Measurements from ENCODE around the gene CKLF.
"Not testable (repeated sequence)": the region's sequence is repeated elsewhere in the genome, so short reads cannot be mapped to it uniquely, and the experiment has no call there.

Gene CKLF

DNA sequence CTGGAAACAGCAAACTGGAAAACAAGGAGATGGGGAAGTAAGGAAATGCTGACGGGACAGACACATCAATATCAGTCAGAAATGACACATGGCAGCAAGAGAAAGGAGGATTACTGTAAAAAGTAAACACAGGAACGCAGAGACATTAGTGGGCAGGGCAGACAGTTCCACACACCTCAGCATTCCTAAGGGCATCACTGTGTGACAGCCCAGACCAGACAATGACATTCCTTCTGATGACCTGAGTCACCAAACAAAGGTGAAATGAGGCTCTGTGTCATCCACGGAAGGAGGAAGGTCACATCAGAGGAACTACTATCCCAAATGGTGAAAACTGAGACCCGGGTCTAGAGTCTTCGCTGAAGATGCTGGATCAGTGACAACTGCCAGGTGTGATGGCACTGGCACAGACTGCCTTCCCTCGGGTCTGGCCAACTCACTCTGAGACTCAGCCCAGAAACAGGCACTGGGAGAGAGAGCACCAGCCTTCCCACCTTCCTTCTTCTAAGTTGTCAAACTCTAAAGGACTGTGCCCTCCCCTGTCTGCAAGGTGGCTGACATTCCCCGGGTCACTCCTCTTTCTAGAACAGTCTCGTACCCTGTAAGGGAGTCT lies 39.2 kb upstream of the CKLF start:
- Histone ChIP-seq H3K9me3 (ENCODE audit: low read length) (no peaks in the 10 kb centered on the region), H3K4me1 (ENCODE audit: insufficient read depth, low read length) (peaks cover 32% of the 10 kb centered on the region), H3K27me3 (ENCODE audit: insufficient read depth, low read length) (no peaks in the 10 kb centered on the region), H3K4me3 (ENCODE audit: low read length) (no peak overlapping the region), H2AFZ (ENCODE audit: low read depth, low read length) (no peak overlapping the region), H3K36me3 (ENCODE audit: insufficient read depth, low read length) (no peaks in the 10 kb centered on the region)

DNA sequence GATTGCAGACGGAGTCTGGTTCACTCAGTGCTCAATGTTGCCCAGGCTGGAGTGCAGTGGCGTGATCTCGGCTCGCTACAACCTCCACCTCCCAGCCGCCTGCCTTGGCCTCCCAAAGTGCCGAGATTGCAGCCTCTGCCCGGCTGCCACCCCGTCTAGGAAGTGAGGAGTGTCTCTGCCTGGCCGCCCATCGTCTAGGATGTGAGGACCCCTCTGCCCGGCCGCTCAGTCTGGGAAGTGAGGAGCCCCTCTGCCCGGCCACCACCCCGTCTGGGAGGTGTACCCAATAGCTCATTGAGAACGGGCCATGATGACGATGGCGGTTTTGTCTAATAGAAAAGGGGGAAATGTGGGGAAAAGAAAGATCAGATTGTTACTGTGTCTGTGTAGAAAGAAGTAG lies 38.0 kb upstream of the CKLF start:
- not testable (repeated sequence) for H3K9me3 ChIP-seq (ENCODE audit: low read length); H3K36me3 ChIP-seq (ENCODE audit: insufficient read depth, low read length); H3K4me3 ChIP-seq (ENCODE audit: low read length)

DNA sequence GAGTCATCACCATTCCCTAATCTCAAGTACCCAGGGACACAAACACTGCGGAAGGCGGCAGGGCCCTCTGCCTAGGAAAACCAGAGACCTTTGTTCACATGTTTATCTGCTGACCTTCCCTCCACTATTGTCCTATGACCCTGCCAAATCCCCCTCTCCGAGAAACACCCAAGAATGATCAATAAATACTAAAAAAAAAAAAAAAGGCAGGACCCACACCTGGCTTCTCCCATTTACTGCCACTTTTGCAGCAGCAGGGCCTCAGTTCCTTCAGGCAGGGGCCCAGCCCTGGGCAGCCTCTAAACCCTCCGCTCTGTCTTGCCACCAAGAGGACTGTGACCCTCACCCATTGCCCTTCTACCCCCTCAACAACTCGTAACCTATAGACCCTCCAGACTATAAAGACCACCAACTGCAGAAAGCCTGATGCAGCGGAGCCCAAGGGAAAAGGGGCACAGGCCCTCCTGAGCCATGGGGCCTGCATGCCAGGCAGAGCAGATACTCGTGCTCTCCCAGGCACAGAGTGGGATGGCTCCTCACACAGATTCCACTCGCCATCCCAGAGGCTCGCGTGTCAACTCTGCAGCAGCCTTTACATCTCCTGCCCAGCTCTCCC lies 37.3 kb upstream of the CKLF start:
- H3K9me3 ChIP-seq (ENCODE audit: low read length); H2AFZ ChIP-seq (ENCODE audit: low read depth, low read length): not testable (repeated sequence)

More for the DNA sequence above, 38.0 kb upstream of the CKLF start:
- peaks cover 32% of the 10 kb centered on the region for H3K4me1 ChIP-seq (ENCODE audit: insufficient read depth, low read length)
- not testable (repeated sequence) for H2AFZ ChIP-seq (ENCODE audit: low read depth, low read length); H3K27me3 ChIP-seq (ENCODE audit: insufficient read depth, low read length)

DNA sequence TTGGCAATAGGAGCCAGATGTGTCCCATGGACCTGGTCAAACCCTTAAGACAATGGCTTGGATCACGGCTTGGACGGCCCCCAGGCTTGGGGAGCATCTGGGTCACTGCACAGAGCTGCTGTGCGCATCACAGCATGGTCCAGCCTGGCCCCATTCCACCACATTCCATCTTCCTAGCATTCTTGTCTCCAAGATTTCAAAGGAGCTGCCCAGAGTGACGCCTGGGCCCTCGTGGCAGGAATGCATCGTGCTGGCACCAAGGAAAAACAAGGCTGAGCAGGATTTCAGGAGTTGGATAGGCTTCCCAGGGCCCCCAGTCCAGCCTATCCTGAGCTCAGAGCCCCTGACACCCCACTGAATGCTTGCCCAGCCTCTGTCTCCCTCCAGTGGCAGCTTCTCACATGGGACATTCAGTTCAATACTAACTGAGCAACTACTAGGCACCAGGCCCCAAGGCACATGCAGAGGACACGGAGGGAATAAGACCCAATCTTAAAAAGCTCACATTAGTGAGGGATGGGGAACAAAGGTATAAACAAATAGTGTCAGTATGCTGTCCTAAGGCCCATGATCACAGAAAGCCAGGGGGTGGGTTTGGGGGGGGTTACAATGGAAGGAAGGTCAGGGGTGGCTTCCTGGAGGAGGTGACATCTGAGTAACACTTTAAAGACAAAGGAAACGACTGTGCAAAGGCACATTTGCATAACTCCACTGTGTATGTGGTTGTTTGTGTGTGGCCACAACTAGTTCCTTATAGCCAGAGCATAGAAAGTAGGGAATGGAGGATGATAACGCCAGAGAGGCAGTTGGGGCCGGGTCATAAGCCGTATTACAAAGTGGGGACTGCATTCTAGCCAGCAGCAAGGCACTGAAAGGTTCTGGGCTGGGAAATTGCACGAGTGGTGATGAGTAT lies 36.5 kb upstream of the CKLF start:
- no peaks in the 10 kb centered on the region for H3K36me3 ChIP-seq (ENCODE audit: insufficient read depth, low read length)
- H3K4me3 ChIP-seq (ENCODE audit: low read length): no peak overlapping the region
- no peaks in the 10 kb centered on the region for H3K27me3 ChIP-seq (ENCODE audit: insufficient read depth, low read length)
- no peaks in the 10 kb centered on the region for H3K9me3 ChIP-seq (ENCODE audit: low read length)
- H3K4me1 ChIP-seq (ENCODE audit: insufficient read depth, low read length): peaks cover 32% of the 10 kb centered on the region
- no peak overlapping the region for H2AFZ ChIP-seq (ENCODE audit: low read depth, low read length)

More for the DNA sequence above, 37.3 kb upstream of the CKLF start:
- H3K36me3 ChIP-seq (ENCODE audit: insufficient read depth, low read length); H3K27me3 ChIP-seq (ENCODE audit: insufficient read depth, low read length); H3K4me3 ChIP-seq (ENCODE audit: low read length): not testable (repeated sequence)
- H3K4me1 ChIP-seq (ENCODE audit: insufficient read depth, low read length): peaks cover 32% of the 10 kb centered on the region

DNA sequence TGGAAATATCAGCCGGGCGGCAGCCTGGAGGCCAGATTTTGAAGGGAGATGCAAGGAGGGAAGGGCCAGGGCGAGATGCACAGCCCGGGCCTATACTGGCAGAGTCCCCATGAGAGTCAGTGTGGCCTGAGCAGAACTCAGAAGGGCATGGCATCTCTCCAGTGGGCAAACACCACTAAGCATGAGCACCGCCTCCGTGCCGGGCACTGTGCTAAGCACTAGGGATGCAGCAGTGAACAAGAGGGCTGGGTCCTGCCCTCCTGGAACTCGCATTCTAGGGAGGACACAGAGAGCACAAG lies 35.9 kb upstream of the CKLF start:
- peaks cover 27% of the 10 kb centered on the region for H3K4me1 ChIP-seq (ENCODE audit: insufficient read depth, low read length)
- no peaks in the 10 kb centered on the region for H3K36me3 ChIP-seq (ENCODE audit: insufficient read depth, low read length)
- H3K27me3 ChIP-seq (ENCODE audit: insufficient read depth, low read length): no peaks in the 10 kb centered on the region
- no peaks in the 10 kb centered on the region for H3K9me3 ChIP-seq (ENCODE audit: low read length)
- H2AFZ ChIP-seq (ENCODE audit: low read depth, low read length): no peak overlapping the region
- no peak overlapping the region for H3K4me3 ChIP-seq (ENCODE audit: low read length)

DNA sequence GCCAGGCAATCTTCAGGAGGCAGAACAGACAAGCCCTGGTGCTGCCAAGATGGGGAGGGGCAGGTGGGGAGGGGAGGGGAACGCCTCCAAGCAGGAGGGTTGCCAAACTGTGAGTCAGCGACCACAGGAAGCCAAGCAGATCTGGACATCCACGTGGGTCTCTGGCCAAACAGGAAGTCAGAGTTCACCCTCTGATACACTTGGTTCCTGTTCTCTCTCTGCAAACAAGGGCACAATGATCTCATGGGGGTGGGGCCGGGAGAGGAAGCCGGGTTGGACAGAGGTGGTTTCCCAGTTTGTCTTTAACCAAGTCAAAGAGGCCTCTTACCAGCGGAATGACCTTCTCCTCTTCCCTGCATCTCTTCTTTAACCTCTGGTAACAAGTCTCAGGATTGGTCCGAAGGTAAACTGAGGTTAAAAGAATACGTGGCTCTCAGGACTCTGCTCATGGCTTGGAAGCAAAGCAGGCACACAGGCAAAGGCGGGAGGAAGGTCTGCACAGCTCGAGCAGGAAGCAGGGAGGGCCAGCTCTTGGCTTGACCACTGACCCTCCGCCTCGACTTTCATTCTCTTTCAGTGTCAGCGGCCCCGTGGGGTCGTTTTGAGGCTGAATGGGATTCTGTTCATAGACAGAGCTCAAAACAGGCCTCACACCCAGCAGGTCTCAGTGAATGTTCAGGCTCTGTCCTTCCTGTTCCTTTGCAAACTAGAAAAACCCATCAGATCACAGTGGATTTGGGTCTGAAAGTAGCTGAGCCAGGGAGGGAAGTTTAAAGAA lies 35.4 kb upstream of the CKLF start:
- Histone ChIP-seq H3K4me3 (ENCODE audit: low read length) (no peak overlapping the region), H3K27me3 (ENCODE audit: insufficient read depth, low read length) (no peaks in the 10 kb centered on the region), H3K9me3 (ENCODE audit: low read length) (no peaks in the 10 kb centered on the region)

DNA sequence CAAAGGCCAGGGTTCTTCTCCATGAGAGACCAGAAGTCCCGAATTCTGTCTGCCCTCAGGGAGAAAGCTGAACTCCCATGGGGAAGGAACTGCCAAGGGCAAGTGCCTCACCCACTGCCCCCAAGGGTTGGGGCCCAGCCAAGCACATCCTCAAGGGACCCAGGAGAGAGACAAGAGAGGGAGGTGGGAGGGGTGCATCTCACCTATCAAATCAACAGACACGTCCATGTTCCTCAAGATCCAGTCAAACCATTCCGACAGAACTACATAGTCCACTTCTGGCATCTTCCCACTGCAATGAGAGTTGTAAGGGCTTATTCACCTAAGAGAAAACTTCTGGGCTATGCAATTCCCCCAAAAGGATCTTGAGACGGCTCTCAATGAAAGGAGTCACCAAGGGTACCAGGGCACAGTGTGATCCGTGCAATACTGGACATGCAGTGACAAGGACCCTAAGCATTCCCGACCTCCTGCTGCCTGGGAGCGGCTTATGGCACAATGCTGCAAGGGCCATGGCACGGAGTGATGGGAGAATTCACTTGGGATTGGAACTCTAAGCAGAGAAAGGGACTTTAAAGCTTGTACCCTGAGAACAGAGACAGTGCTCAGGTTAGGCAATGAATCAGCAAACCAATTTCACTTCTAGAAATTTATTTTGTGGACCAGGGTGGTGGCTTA lies 34.7 kb upstream of the CKLF start:
- Histone ChIP-seq H3K4me3 (ENCODE audit: low read length) (no peak overlapping the region), H3K27me3 (ENCODE audit: insufficient read depth, low read length) (no peaks in the 10 kb centered on the region), H3K36me3 (ENCODE audit: insufficient read depth, low read length) (no peaks in the 10 kb centered on the region)

More for the DNA sequence above, 35.4 kb upstream of the CKLF start:
- H3K4me1 ChIP-seq (ENCODE audit: insufficient read depth, low read length): peaks cover 22% of the 10 kb centered on the region
- no peaks in the 10 kb centered on the region for H3K36me3 ChIP-seq (ENCODE audit: insufficient read depth, low read length)
- no peak overlapping the region for H2AFZ ChIP-seq (ENCODE audit: low read depth, low read length)

DNA sequence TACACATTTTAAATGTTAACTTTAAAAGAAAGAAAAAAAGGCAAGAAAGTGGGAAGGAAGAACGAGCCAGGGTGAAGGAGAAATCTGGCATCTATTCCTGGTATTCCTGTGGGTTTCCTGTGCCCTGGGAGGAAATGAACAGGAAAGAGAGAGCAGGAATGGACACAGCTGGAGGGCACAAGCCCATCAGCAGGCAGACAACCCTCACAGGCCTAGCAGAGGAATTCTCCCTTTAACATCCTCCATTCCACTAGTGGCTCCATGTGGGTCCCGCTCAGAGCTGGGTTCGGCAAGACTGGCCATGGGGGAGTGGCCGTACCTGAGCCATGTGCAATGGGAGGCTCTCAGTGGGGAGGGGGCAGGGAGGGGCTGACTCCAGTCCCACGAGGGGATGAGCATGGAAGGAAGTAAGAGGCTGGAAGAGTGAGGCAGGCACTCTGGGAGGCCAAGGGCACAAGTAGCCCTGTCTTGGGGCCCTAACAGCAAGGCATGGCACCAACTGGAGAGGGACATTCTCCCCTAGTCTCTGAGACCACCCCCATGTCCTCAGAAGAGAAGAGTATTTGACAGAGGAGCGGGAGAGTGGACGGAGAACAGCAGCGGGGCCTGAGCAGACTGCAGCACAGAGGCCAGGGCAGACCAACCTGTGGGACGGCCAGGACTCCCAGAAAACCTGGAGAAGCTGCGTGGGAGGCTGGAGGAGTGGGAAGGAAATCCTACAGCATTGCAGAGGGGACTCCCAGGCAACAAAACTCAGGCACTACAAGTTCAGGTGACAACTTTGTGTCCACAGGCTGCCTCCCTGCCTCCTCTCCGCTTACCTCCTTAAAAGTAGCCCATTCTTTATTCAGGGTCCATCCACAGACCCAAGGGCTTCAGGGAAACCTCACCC lies 32.6 kb upstream of the CKLF start:
- H3K36me3 ChIP-seq (ENCODE audit: insufficient read depth, low read length): peaks cover 3% of the 10 kb centered on the region
- H3K4me3 ChIP-seq (ENCODE audit: low read length): no peak overlapping the region
- H3K27me3 ChIP-seq (ENCODE audit: insufficient read depth, low read length): no peaks in the 10 kb centered on the region
- H3K9me3 ChIP-seq (ENCODE audit: low read length): no peaks in the 10 kb centered on the region
- H3K4me1 ChIP-seq (ENCODE audit: insufficient read depth, low read length): peaks cover 18% of the 10 kb centered on the region
- H2AFZ ChIP-seq (ENCODE audit: low read depth, low read length): no peak overlapping the region

More for the DNA sequence above, 34.7 kb upstream of the CKLF start:
- Histone ChIP-seq H3K9me3 (ENCODE audit: low read length) (no peaks in the 10 kb centered on the region), H2AFZ (ENCODE audit: low read depth, low read length) (no peak overlapping the region), H3K4me1 (ENCODE audit: insufficient read depth, low read length) (peaks cover 18% of the 10 kb centered on the region)

DNA sequence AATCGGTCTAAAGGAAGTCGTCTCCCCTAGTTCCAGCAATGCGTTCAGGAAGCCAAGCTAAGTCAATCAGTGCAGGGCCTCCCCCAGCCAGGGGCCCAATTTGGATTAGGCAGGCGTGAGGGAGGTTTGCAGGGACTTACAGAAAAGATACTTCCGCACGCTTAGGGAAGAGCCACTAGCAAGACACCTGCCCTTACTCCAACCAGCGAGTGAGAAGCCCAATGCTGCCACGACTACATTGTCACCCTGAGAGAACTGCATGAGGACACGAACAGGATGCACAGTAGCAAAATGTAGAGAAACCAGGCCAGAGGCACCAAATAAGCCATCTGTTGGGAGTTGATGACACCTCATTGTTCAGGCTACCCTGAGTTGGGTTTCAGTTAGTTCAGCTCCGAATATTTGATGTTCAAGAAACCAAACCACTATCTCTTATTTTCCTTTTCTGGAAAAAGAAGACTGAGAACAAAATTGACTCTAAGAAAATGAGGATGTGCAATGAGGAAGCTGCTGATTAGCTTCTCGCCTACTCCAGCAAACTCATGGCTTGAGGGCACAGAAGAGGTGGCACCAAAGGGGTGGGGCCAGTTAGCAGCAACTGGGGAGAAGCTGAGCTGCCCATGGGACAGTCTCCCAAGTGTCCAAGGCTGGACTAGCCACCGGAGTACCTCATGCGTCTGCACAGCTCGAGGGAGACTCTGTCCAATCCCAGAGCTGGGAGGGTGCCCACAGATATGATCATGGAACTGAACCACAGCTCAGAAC lies 31.8 kb upstream of the CKLF start:
- Histone ChIP-seq H3K4me3 (ENCODE audit: low read length) (no peak overlapping the region), H2AFZ (ENCODE audit: low read depth, low read length) (no peak overlapping the region), H3K4me1 (ENCODE audit: insufficient read depth, low read length) (peaks cover 18% of the 10 kb centered on the region), H3K36me3 (ENCODE audit: insufficient read depth, low read length) (peaks cover 9% of the 10 kb centered on the region), H3K27me3 (ENCODE audit: insufficient read depth, low read length) (no peaks in the 10 kb centered on the region), H3K9me3 (ENCODE audit: low read length) (no peaks in the 10 kb centered on the region)

DNA sequence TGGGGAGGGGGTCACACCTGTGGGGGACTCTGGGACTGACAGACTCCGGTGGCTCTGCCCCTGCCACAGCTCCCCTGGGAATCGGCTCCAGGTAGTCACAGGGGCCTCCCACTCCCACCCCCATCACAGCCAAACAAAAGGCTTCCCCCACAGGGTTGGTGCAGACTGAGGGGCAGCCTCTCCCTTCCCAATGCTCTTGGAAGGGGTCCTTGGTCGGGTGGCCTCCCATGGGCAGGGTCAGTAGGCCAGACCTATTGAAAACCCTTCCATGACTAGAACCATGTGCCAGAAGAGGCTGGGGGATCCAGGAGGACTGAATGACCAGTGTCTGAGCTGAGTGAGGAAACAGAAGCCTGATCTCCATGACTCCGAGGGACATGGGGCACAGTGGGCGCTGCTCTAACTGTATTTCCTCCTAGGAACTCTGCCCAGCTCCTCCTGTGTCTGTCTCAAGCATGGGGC lies 31.1 kb upstream of the CKLF start:
- Histone ChIP-seq H3K27me3 (ENCODE audit: insufficient read depth, low read length) (no peaks in the 10 kb centered on the region), H3K36me3 (ENCODE audit: insufficient read depth, low read length) (peaks cover 15% of the 10 kb centered on the region), H3K9me3 (ENCODE audit: low read length) (no peaks in the 10 kb centered on the region), H3K4me3 (ENCODE audit: low read length) (no peak overlapping the region), H2AFZ (ENCODE audit: low read depth, low read length) (no peak overlapping the region), H3K4me1 (ENCODE audit: insufficient read depth, low read length) (peaks cover 18% of the 10 kb centered on the region)

DNA sequence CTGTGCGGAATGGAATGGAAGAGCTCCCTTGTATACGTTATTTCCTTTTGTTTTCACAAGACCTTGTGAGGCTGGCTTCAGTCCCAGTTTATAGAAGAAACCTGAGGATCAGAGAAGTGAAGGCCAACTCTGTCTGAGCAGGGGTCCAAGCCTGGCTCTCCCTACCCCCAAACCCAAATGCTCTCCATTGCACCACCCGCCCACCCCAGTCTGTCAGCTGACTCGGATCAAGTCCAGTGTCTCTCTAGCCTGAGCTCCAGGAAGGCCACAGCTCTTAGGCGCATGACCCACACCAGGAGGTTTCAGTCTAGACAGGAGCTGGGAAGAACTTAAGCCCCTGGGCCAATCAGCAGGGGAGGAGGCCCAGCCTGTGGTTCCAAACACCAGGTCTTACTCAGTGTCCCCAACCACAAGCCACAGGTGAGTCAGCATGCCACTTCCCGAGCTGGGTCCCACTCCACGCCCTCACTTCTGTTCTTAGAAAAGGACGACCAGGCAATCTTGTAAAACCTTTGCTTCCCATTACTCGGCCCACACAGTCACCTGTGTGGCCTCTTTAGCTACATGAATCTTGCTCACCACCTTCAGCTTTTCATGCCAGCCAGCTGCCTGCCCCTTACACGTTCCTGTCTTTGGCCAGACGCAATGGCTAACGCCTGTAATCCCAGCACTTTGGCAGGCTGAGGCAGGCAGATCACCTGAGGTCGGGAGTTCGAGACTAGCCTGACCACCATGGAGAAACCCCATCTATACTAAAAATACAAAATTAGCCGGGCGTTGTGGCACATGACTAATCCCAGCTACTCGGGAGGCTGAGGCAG lies 30.2 kb upstream of the CKLF start:
- H3K36me3 ChIP-seq (ENCODE audit: insufficient read depth, low read length): peaks cover 22% of the 10 kb centered on the region
- H2AFZ ChIP-seq (ENCODE audit: low read depth, low read length): no peak overlapping the region
- peaks cover 10% of the 10 kb centered on the region for H3K4me1 ChIP-seq (ENCODE audit: insufficient read depth, low read length)
- no peak overlapping the region for H3K4me3 ChIP-seq (ENCODE audit: low read length)
- no peaks in the 10 kb centered on the region for H3K9me3 ChIP-seq (ENCODE audit: low read length)
- no peaks in the 10 kb centered on the region for H3K27me3 ChIP-seq (ENCODE audit: insufficient read depth, low read length)
